Activated CD8-positive, alpha-beta memory T cell treated with anti-CD3 and anti-CD28 coated beads, Interleukin-2, amount 50 U/mL, for 24 hours (primary cell): ENCODE measurements around the gene NXPH4.
A peak's percentile ranks its signal among the peaks of the same experiment; 100 is the strongest.

ENCODE experiments used
- DNase-seq: peaks from one replicate; pipeline ENCODE4 v3.0.0-alpha.2; 2020; ENCODE audit errors: extremely low read depth

NXPH4 gene

GRCh38 chr12:57203791-57204190 is 12.8 kb upstream of the NXPH4 start:
- no peak for DNase-seq

- DNase-seq = no peak
Observed at GRCh38 chr12:57204454-57204853, 12.1 kb upstream of the NXPH4 start.

- DNase-seq = no peak
Observed at GRCh38 chr12:57205186-57205585, 11.4 kb upstream of the NXPH4 start.

DNA sequence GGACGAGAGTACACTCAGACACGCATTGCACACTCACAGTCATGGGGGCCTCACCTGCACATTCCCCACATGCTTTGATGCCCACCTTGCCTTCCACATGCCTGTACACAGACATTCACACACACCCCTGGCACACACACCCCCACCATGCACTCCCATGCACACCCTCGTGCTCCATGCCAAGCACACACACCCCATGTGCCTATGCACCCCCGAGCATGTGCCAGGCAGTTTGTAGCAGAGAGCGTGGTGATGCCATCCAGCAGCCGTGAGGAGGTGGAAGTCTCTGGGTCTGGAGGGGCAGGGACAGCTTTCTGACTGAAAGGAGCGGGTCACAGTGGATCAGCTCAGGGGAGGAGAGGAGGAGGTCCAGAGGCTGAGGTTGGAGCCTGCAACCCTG is 10.7 kb upstream of the NXPH4 start:
- no peak for DNase-seq

DNA sequence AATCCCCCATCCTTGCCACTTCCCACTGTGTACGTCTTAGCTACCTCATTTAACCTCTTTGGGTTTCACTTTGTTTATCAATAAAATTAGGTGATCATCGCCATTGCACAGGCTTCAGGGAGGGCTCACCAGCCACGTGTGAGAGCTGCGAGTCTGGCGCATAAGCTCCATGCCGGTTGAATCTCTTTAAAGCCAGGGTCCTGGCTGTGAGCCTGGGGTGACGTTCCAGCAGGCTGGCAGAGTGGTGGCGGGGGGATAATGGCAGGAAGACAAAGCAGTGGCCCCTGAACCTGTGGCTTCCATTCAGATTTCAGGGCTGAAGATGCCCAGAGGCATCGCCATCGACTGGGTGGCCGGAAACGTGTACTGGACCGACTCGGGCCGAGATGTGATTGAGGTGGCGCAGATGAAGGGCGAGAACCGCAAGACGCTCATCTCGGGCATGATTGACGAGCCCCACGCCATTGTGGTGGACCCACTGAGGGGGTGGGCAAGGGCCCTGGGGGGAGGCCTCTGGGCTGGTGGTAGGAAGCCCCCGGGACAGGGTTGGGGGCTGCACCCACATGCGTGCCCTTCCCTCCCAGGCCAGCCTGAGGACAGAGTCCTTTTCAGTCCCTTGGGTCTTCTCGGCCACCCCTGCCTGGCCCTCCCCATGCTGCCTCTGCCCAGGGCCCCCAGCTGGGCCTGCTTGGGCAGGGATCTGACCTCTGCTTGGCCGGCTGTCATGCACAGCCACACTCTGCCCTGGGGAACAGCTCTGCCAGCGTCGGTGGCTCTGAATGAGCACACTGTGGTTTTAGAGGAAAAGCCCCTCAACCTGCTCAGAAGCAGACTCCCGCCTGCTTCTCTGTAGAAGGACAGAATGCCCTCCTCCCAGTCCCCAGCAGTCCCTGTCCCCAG is 8.6 kb upstream of the NXPH4 start:
- no peak for DNase-seq

- DNase-seq = no peak
Observed at GRCh38 chr12:57208631-57209282, 7.8 kb upstream of the NXPH4 start.

DNA sequence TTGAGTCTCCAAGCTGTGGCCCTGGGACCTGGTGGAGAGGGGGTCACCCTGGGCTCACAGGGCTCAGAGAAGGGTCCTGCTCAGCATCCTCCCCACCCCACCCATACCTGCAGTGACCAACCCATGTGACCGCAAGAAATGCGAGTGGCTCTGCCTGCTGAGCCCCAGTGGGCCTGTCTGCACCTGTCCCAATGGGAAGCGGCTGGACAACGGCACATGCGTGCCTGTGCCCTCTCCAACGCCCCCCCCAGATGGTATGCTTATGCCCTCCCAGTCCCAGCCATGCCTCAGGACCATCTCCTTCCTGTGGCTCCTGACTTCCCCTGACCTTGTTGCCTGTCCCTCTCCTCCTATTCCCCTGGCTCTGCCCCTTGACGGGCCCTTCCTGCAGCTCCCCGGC is 6.7 kb upstream of the NXPH4 start:
- DNase-seq = no peak

- DNase-seq = no peak
Observed at GRCh38 chr12:57210461-57210860, 6.1 kb upstream of the NXPH4 start.

- no peak for DNase-seq
Observed at GRCh38 chr12:57210926-57211692, 5.5 kb upstream of the NXPH4 start.

DNA sequence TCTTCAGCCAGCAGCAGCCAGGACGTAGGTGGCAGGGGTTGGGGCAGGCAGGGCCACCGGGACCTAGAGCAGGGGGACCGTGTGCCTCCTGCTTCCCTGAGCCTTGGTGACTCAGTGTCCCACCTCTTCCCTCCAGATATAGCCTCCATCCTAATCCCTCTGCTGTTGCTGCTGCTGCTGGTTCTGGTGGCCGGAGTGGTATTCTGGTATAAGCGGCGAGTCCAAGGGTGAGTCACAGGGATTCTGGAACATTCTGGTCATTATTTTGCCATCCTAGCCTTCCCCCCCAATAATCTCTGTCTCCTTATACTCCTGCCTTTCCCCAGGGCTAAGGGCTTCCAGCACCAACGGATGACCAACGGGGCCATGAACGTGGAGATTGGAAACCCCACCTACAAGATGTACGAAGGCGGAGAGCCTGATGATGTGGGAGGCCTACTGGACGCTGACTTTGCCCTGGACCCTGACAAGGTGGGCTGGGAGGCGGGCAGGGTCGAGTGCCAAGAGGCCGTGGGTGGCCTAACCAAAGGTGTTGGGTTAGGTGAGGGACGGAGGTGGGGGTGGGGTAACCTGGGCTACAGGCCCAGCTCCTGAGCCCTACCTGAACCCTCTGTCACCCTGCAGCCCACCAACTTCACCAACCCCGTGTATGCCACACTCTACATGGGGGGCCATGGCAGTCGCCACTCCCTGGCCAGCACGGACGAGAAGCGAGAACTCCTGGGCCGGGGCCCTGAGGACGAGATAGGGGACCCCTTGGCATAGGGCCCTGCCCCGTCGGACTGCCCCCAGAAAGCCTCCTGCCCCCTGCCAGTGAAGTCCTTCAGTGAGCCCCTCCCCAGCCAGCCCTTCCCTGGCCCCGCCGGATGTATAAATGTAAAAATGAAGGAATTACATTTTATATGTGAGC is 4.5 kb upstream of the NXPH4 start:
- no peak for DNase-seq

- no peak for DNase-seq
Observed at GRCh38 chr12:57212701-57213057, 3.9 kb upstream of the NXPH4 start.

DNA sequence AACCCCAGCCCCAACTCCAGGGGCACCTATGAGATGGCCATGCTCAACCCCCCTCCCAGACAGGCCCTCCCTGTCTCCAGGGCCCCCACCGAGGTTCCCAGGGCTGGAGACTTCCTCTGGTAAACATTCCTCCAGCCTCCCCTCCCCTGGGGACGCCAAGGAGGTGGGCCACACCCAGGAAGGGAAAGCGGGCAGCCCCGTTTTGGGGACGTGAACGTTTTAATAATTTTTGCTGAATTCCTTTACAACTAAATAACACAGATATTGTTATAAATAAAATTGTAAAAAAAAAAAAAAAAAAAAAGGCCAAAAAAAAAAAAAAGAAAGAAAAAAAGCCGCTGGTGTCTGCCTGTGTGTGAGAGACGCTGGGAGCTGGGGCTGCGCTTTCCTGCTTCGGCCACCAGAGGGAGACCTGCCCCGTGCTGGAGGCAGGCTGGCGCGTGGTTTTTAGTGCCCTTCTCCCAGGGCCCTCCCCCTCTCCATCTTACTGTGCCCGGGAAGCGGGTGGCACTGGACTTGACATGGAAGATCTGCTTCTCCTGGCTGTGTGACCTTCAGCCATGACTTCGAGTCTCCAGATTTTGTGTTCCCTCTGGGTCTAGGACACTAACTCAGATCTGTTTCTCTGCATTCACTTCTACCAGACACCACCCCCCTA is 3.4 kb upstream of the NXPH4 start:
- peak; percentile 58 for DNase-seq

- no peak for DNase-seq
Observed at GRCh38 chr12:57213763-57214397, 2.7 kb upstream of the NXPH4 start.

DNA sequence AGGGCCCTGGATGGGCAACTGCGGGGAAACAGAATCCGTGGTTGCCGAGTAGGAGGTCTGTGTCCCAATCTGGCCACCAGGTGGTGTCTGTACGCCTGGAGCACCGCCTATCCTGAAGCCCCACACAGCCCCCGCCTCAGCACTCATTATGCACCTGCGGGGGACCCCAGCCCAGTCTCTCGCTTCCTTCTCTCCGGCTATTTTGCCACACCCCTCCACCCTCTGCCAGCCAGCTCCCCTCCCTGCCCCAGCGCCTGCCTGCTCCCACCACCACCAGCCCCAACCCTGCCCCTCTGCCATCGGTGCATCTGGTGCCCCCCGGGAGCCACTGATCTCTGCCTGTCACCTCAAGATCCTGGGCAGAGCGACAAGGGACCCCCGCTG is 2.2 kb upstream of the NXPH4 start:
- DNase-seq = no peak

- no peak for DNase-seq
Observed at GRCh38 chr12:57215065-57215464, 1.5 kb upstream of the NXPH4 start.

DNA sequence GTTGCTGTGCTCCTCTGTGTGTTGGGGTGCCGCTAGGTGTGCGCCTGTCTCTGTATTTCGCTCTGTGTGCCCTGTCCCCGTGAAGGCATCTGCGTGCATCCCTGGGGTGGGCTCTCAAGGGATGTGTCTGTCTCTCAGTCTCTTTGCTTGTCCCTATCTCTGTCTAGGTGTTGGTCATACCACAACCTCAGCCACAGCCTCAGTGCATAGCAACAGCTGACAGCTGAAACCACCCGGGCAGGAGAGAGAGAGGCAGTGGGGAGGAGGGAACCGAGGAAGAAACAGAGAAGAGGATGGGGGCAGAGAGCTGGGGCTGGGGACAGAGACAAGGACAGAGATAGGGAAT is 953 bp upstream of the NXPH4 start:
- no peak for DNase-seq

DNA sequence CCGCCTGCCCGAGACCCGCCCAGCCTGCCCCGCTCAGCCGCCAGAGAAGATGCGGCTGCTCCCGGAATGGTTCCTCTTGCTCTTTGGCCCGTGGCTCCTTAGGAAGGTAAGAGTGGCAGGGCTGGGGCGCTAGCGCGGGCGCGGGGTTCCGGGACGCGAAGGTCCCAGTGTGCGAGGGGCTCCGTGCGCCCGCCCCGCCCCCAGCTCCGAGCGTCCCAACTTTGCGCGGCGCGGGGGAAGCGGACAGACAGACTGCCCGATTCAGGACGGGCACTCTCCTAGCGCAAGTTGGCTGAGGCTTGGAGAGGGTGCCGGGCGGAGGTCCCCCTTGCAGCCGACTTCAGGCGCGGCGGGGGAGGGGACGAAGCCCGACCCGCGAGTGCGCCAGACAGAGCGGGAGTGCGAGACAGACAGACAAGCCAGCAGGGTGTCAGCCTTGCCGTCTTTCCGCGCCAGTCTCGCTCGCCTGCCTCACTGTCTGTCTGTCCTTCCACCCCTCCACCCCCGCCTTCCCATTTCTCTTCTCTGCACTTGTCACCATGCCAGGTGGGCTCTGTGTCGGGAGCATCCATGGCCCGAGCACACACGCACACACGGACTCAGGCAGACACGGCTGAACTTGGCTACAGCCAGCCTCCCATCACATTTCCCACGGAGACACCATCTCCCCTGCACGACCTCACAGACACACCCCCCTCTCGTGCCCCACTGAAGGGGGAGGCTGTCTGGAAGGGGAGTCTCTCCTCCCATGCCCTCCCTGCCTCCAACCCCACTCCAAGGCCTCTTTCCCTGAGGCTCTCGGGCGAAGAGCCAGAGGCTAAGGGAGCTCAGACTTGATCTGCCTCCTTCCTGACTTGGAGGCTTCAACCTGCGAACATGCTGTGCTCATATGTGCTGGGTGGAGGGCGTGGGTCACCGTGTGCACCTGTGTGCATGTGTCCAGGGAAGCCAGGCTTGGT is 606 bp downstream of the NXPH4 start:
- no peak for DNase-seq

GRCh38 chr12:57218030-57218853 is 1.6 kb downstream of the NXPH4 start:
- DNase-seq = no peak
